OCI-LY7 (cell line): ENCODE data around the gene CGN.

Source experiments
- CTCF ChIP-seq: fragments of 200-600 bp; sonication (generic); conservative IDR thresholded peaks from 2 replicates; pipeline ENCODE4 v1.5.1; 2014; ENCODE audit warnings: mild to moderate bottlenecking, antibody characterized with exemption, low read length, moderate library complexity, mixed read lengths
- EZH2phosphoT487 ChIP-seq: fragments of 200-600 bp; sonication (generic); IDR thresholded peaks from 2 replicates; pipeline ENCODE4 v1.6.1; 2018; ENCODE audit warnings: low read depth, borderline replicate concordance, mild to moderate bottlenecking, mixed run types, antibody characterized with exemption, low read length, moderate library complexity, mixed read lengths

- TF ChIP-seq EZH2phosphoT487, result no peak
- TF ChIP-seq CTCF, result no peak
These were observed 3.2 kb downstream of the CGN start for GRCh38 chr1:151514366-151514765.
